Right lobe of liver (tissue), 6 donors: ENCODE data around the gene AMACR. TPM values are rescaled to one million over a fixed set of nuclear protein-coding genes. Genes with fewer than 3 reads are reported as not detected.

Experiments used
- ATAC-seq, 4 donors: fragments of 200-7000 bp; cut with Tn5 transposase; one replicate each; pipeline ENCODE4 v1.9.1; 2020; ENCODE audit warnings: mild to moderate bottlenecking in 4 of 4, moderate library complexity in 4 of 4
- DNase-seq, 3 donors: peaks; one replicate each; pipeline ENCODE4 v3.0.0-alpha.2; 2020
- H3K27ac ChIP-seq, 3 donors: fragments of 200-600 bp; one replicate each; pipeline ENCODE4 v1.8.0; 2022
- H3K27me3 ChIP-seq, 2 donors: fragments of 200-600 bp; one replicate each; pipeline ENCODE4 v1.8.0; 2022
- H3K36me3 ChIP-seq, 4 donors: fragments of 200-600 bp; sonication (generic) in 1 of 4; one replicate each; pipeline versions ENCODE4 v1.5.1 to v1.8.0; 2017 to 2022; ENCODE audit warnings: control low read depth in 1 of 4
- H3K4me1 ChIP-seq, 4 donors: fragments of 200-600 bp; sonication (generic) in 1 of 4; one replicate each; pipeline versions ENCODE4 v1.5.1 to v1.8.0; 2017 to 2022; ENCODE audit warnings: control low read depth in 1 of 4
- H3K4me3 ChIP-seq, 3 donors: fragments of 200-600 bp; one replicate each; pipeline ENCODE4 v1.8.0; 2022
- H3K9me3 ChIP-seq, 4 donors: fragments of 200-600 bp; sonication (generic) in 1 of 4; one replicate each; pipeline versions ENCODE4 v1.5.1 to v1.8.0; 2017 to 2022; ENCODE audit warnings: control low read depth in 1 of 4
- CTCF ChIP-seq, 4 donors: fragments of 200-600 bp in 3 of 4; fragments of 450-650 bp in 1 of 4; IDR thresholded peaks; one replicate each; pipeline versions ENCODE4 v1.5.1 to v1.8.0; 2016 to 2022; ENCODE audit warnings: antibody characterized with exemption in 4 of 4, mild to moderate bottlenecking in 2 of 4
- POLR2A ChIP-seq: fragments of 450-650 bp; IDR thresholded peaks from one replicate; pipeline ENCODE4 v1.6.1; 2017; ENCODE audit warnings: antibody characterized with exemption, mild to moderate bottlenecking
- WGBS: methylation state at CpG from one replicate; pipeline ENCODE4 v1.1.6; 2018; ENCODE audit warnings: low coverage, low lambda C conversion rate; ENCODE audit not compliant: insufficient coverage; ENCODE audit errors: missing lambda C conversion rate; 5-methylcytosine and 5-hydroxymethylcytosine counted together
- intact Hi-C, 2 donors: fragments of 100-400 bp; cut with DNase I; formaldehyde crosslinking; loops; one replicate each; pipeline versions ENCODE4 v1.11.2 to v1.14.1; 2022
- total RNA-seq, 6 experiments: library from RNA; depleted of rRNA in 2 of 6; stranded (reverse); fragments of >200 nt in 2 of 6; fragmentation: NEBNext Ultra II Directional in 3 of 6; extraction: Animal tissue kit (Norgen Biotek cat#: 25700) in 3 of 6; gene quantifications; one replicate each; pipeline versions ENCODE4 v1.1.0 to v1.2.4, GENCODE V29; 2016 to 2023
- donor health status: DM: no; HTN: yes; CAD: no.
- donor health status: DM: no; HTN: no; CAD: no.
- donor health status: DM: no; HTN: no; CAD: no.
- donor health status: DM: no; HTN: yes; CAD: no.
- donor health status: DM: no; HTN: yes; CAD: no.

The AMACR gene
- total RNA-seq, 6 experiments from 2014 or later: 28.7 to 62.4 (median 41.9) TPM

- intact Hi-C loops: no loop called here
- Histone ChIP-seq H3K36me3 (no peaks in the 10 kb centered on the region), H3K27me3 (no peaks in the 10 kb centered on the region), H3K4me3 (no peak overlapping the region), H3K9me3 (no peaks in the 10 kb centered on the region), H3K27ac (no peak overlapping the region), H3K4me1 (peaks cover 0 to 14% (median 4%) of the 10 kb centered on the region in 4 donors)
- DNase-seq (no peak), ATAC-seq (peak in 2 of 4 donors; percentile 18 to 25)
- TF ChIP-seq POLR2A (no peak), CTCF (IDR thresholded peaks at IDR 0.05) (no peak)
These were observed 40.1 kb upstream of the AMACR start for GRCh38 chr5:34047774-34048572.

DNA sequence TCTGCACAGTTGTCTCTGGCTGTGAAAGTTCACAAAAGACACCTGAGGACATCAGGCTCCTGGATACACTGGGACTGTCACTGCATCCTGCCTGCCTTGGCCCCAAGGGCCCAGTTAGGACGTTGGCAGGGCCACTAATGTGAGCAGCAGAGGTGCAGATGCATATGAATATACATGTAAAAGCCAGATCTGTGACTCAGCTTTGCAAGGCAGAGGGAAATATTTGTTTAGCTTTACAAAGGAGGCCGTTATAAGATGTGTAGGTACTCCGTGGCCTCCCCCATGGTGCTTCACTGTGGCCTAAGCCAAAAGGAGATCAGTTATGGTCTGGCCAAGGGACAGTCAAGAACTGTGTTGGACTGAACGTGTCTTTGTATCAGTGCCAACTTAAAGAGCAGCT, 39.3 kb upstream of the AMACR start:
- H3K4me1 ChIP-seq: peaks cover 0 to 14% (median 4%) of the 10 kb centered on the region in 4 donors
- ATAC-seq (no peak), DNase-seq (no peak)
- H3K27me3 ChIP-seq: no peaks in the 10 kb centered on the region
- no peak overlapping the region for H3K4me3 ChIP-seq
- intact Hi-C loops: no loop called here
- no peaks in the 10 kb centered on the region for H3K9me3 ChIP-seq
- 60% methylated on average over 3 of the region's 4 CpGs for WGBS
- H3K27ac ChIP-seq: no peak overlapping the region
- TF ChIP-seq POLR2A (no peak), CTCF (IDR thresholded peaks at IDR 0.05) (no peak)
- no peaks in the 10 kb centered on the region for H3K36me3 ChIP-seq

- Histone ChIP-seq H3K4me1 (peaks cover 0 to 14% (median 4%) of the 10 kb centered on the region in 4 donors), H3K36me3 (no peaks in the 10 kb centered on the region), H3K27ac (peak overlapping the region in 1 of 3 donors; percentile 17), H3K27me3 (no peaks in the 10 kb centered on the region), H3K9me3 (no peaks in the 10 kb centered on the region), H3K4me3 (no peak overlapping the region)
- DNase-seq (no peak), ATAC-seq (peak; percentile 24 to 59 (median 46))
- intact Hi-C loops: no loop called here
- TF ChIP-seq POLR2A (no peak), CTCF (IDR thresholded peaks at IDR 0.05) (no peak)
These were observed 38.1 kb upstream of the AMACR start for GRCh38 chr5:34045996-34046395.

- TF ChIP-seq CTCF (IDR thresholded peaks at IDR 0.05) (no peak), POLR2A (no peak)
- no peak for DNase-seq
- Histone ChIP-seq H3K27me3 (no peaks in the 10 kb centered on the region), H3K9me3 (no peaks in the 10 kb centered on the region), H3K4me3 (no peak overlapping the region), H3K4me1 (peaks cover 0 to 15% (median 4%) of the 10 kb centered on the region in 4 donors), H3K27ac (no peak overlapping the region), H3K36me3 (no peaks in the 10 kb centered on the region)
- ATAC-seq: no peak
- WGBS: 92% methylated on average over 2 of the region's 3 CpGs
- intact Hi-C loops: no loop called here
These were observed 37.2 kb upstream of the AMACR start for GRCh38 chr5:34045023-34045422.
